Measurements from ENCODE around the gene VPS35L.
"Not testable (repeated sequence)": the region's sequence is repeated elsewhere in the genome, so short reads cannot be mapped to it uniquely, and the experiment has no call there.

VPS35L gene

DNA sequence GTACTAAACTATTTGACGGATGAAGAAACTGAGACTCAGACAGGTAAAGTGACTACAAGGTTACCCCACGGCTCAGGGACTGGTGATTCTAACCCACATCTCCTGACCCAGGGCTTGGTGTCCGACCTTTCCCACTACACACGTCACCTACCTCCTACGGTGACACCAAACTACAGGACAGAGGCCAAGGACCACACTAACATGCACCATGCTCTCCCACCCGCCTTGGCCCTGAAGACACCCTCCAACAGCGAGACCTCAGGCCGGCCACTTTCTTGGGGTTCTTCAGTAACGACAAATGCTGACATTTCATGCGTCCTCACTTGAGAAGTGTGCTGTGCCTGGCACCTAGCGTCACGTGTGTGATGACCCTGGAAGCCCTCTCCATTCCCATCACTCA is 156.1 kb downstream of the VPS35L start:
- Histone ChIP-seq H3K9ac (ENCODE audit: low read depth, low read length) (no peak overlapping the region), H3K4me3 (ENCODE audit: low read depth, low read length) (no peak overlapping the region), H3K9me3 (ENCODE audit: control insufficient read depth, insufficient read depth, low read length) (no peaks in the 10 kb centered on the region), H3K4me1 (ENCODE audit: control insufficient read depth, insufficient read depth, low read length) (peaks cover 32% of the 10 kb centered on the region), H3K36me3 (ENCODE audit: control insufficient read depth, insufficient read depth, low read length) (peaks cover 59% of the 10 kb centered on the region), H3K27me3 (ENCODE audit: control insufficient read depth, insufficient read depth, low read length) (no peaks in the 10 kb centered on the region)

DNA sequence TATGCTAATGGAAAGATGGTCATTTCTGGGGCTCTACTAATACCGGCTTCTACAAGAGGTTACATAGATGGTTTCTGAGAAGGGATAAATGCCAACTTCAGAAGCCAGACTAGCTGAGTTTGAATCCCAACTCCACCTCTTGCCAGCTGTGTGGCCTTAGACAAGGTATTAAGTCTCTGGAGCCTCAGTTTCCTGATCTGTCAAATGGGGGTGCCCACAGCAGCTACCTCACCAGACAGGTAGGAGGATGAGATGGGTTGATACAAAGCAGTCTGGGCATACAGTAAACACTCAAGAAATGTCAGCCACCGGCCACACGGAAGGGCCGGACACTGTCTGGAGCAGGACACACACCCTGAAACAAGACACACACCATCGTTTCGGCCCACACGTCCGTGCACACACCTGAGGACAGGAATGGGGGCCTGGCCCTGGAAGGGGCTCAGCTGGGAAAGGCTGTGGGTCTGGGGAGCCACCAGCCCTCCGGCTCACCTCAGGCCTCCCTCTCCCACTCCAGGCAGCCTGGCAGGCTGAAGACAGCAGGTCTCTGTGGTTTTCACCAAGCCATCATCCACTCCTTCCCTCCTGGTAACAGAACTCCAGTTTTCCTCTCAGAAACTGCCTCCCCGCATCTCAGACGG is 157.0 kb downstream of the VPS35L start:
- Histone ChIP-seq H3K4me3 (ENCODE audit: low read depth, low read length) (no peak overlapping the region), H3K36me3 (ENCODE audit: control insufficient read depth, insufficient read depth, low read length) (peaks cover 57% of the 10 kb centered on the region), H3K9ac (ENCODE audit: low read depth, low read length) (no peak overlapping the region), H3K4me1 (ENCODE audit: control insufficient read depth, insufficient read depth, low read length) (peaks cover 30% of the 10 kb centered on the region), H3K9me3 (ENCODE audit: control insufficient read depth, insufficient read depth, low read length) (no peaks in the 10 kb centered on the region), H3K27me3 (ENCODE audit: control insufficient read depth, insufficient read depth, low read length) (no peaks in the 10 kb centered on the region)

- H3K36me3 ChIP-seq (ENCODE audit: control insufficient read depth, insufficient read depth, low read length), result peaks cover 49% of the 10 kb centered on the region
Observed at GRCh38 chr16:19713697-19714096, 158.2 kb downstream of the VPS35L start.

GRCh38 chr16:19715566-19715965 is 160.1 kb downstream of the VPS35L start:
- H3K9ac ChIP-seq (ENCODE audit: low read depth, low read length), result no peak overlapping the region
- peaks cover 36% of the 10 kb centered on the region for H3K36me3 ChIP-seq (ENCODE audit: control insufficient read depth, insufficient read depth, low read length)
- peaks cover 23% of the 10 kb centered on the region for H3K4me1 ChIP-seq (ENCODE audit: control insufficient read depth, insufficient read depth, low read length)
- no peak overlapping the region for H3K4me3 ChIP-seq (ENCODE audit: low read depth, low read length)
- H3K27me3 ChIP-seq (ENCODE audit: control insufficient read depth, insufficient read depth, low read length), result no peaks in the 10 kb centered on the region
- no peaks in the 10 kb centered on the region for H3K9me3 ChIP-seq (ENCODE audit: control insufficient read depth, insufficient read depth, low read length)

More at GRCh38 chr16:19713697-19714096, 158.2 kb downstream of the VPS35L start:
- Histone ChIP-seq H3K4me3 (ENCODE audit: low read depth, low read length) (no peak overlapping the region), H3K27me3 (ENCODE audit: control insufficient read depth, insufficient read depth, low read length) (no peaks in the 10 kb centered on the region), H3K9ac (ENCODE audit: low read depth, low read length) (no peak overlapping the region), H3K4me1 (ENCODE audit: control insufficient read depth, insufficient read depth, low read length) (peaks cover 23% of the 10 kb centered on the region), H3K9me3 (ENCODE audit: control insufficient read depth, insufficient read depth, low read length) (no peaks in the 10 kb centered on the region)

DNA sequence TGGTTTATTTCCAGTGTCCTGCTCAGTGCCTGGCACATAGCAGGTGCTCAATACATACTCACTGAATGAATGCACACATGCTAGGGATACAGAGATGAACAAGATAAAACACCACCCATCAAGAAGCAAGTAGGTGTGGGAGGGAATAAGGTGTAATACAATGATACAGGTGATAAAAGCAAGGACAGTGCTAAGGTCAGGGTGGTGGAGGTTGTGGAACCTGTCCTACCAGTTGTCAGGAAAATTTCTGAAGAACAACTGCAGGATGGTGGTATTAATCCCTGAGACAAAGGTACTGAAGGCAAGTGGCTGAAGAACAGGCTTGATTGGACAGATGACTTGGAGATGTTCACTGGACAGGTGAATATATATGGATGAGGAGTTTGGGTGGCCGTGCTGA is 160.7 kb downstream of the VPS35L start:
- Histone ChIP-seq H3K27me3 (ENCODE audit: control insufficient read depth, insufficient read depth, low read length) (no peaks in the 10 kb centered on the region), H3K4me1 (ENCODE audit: control insufficient read depth, insufficient read depth, low read length) (peaks cover 23% of the 10 kb centered on the region), H3K4me3 (ENCODE audit: low read depth, low read length) (peak overlapping the region; percentile 75), H3K9me3 (ENCODE audit: control insufficient read depth, insufficient read depth, low read length) (no peaks in the 10 kb centered on the region), H3K36me3 (ENCODE audit: control insufficient read depth, insufficient read depth, low read length) (peaks cover 33% of the 10 kb centered on the region), H3K9ac (ENCODE audit: low read depth, low read length) (no peak overlapping the region)

GRCh38 chr16:19716728-19717127 is 161.2 kb downstream of the VPS35L start:
- H3K9me3 ChIP-seq (ENCODE audit: control insufficient read depth, insufficient read depth, low read length); H3K9ac ChIP-seq (ENCODE audit: low read depth, low read length); H3K27me3 ChIP-seq (ENCODE audit: control insufficient read depth, insufficient read depth, low read length): not testable (repeated sequence)
- peak overlapping the region; percentile 75 for H3K4me3 ChIP-seq (ENCODE audit: low read depth, low read length)
- H3K36me3 ChIP-seq (ENCODE audit: control insufficient read depth, insufficient read depth, low read length), result peaks cover 28% of the 10 kb centered on the region
- peaks cover 18% of the 10 kb centered on the region for H3K4me1 ChIP-seq (ENCODE audit: control insufficient read depth, insufficient read depth, low read length)

DNA sequence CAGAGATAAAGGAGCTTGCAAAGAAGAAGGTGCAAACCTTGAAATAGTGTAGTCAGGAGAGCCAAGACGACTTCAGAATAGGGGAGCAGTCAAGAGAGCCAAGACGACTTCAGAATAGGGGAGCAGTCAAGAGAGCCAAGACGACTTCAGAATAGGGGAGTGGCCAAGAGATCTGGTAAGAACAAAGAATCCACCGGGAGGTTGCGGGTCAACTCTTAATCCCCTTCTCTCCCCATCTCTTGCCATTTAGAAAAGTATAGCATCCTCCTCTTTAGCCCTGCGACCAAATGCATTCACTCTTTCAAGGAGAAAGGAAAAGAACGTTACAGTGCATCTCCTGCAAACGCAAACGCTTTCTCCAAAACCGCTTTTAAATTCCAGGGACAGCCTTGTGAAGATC is 161.8 kb downstream of the VPS35L start:
- Histone ChIP-seq H3K4me3 (ENCODE audit: low read depth, low read length) (peak overlapping the region; percentile 75), H3K27me3 (ENCODE audit: control insufficient read depth, insufficient read depth, low read length) (no peaks in the 10 kb centered on the region), H3K9me3 (ENCODE audit: control insufficient read depth, insufficient read depth, low read length) (no peaks in the 10 kb centered on the region), H3K36me3 (ENCODE audit: control insufficient read depth, insufficient read depth, low read length) (peaks cover 24% of the 10 kb centered on the region), H3K4me1 (ENCODE audit: control insufficient read depth, insufficient read depth, low read length) (peaks cover 12% of the 10 kb centered on the region), H3K9ac (ENCODE audit: low read depth, low read length) (peak overlapping the region; percentile 96)

- Histone ChIP-seq H3K4me3 (ENCODE audit: low read depth, low read length) (peak within 1 kb of the TSS; percentile 75), H3K4me1 (ENCODE audit: control insufficient read depth, insufficient read depth, low read length) (peaks cover 9% of the 10 kb centered on the region), H3K9ac (ENCODE audit: low read depth, low read length) (peak within 1 kb of the TSS; percentile 96), H3K9me3 (ENCODE audit: control insufficient read depth, insufficient read depth, low read length) (no peaks in the 10 kb centered on the region), H3K27me3 (ENCODE audit: control insufficient read depth, insufficient read depth, low read length) (no peaks in the 10 kb centered on the region), H3K36me3 (ENCODE audit: control insufficient read depth, insufficient read depth, low read length) (peaks cover 18% of the 10 kb centered on the region)
Observed at GRCh38 chr16:19717741-19718623, 162.5 kb downstream of the VPS35L start, which contains the start of the genes IQCK and KNOP1. Gene IQCK, plus strand, starts transcription at chr16:19718271. Its CDS starts 36 bp downstream, at chr16:19718307. Gene KNOP1, minus strand, starts transcription at chr16:19718227. Its CDS starts 3,192 bp downstream, at chr16:19715035.

- Histone ChIP-seq H3K4me1 (ENCODE audit: control insufficient read depth, insufficient read depth, low read length) (peaks cover 13% of the 10 kb centered on the region), H3K4me3 (ENCODE audit: low read depth, low read length) (peak overlapping the region; percentile 75), H3K9me3 (ENCODE audit: control insufficient read depth, insufficient read depth, low read length) (no peaks in the 10 kb centered on the region), H3K27me3 (ENCODE audit: control insufficient read depth, insufficient read depth, low read length) (no peaks in the 10 kb centered on the region), H3K36me3 (ENCODE audit: control insufficient read depth, insufficient read depth, low read length) (peaks cover 15% of the 10 kb centered on the region), H3K9ac (ENCODE audit: low read depth, low read length) (peak overlapping the region; percentile 77)
Observed at GRCh38 chr16:19718624-19718965, 163.1 kb downstream of the VPS35L start.

DNA sequence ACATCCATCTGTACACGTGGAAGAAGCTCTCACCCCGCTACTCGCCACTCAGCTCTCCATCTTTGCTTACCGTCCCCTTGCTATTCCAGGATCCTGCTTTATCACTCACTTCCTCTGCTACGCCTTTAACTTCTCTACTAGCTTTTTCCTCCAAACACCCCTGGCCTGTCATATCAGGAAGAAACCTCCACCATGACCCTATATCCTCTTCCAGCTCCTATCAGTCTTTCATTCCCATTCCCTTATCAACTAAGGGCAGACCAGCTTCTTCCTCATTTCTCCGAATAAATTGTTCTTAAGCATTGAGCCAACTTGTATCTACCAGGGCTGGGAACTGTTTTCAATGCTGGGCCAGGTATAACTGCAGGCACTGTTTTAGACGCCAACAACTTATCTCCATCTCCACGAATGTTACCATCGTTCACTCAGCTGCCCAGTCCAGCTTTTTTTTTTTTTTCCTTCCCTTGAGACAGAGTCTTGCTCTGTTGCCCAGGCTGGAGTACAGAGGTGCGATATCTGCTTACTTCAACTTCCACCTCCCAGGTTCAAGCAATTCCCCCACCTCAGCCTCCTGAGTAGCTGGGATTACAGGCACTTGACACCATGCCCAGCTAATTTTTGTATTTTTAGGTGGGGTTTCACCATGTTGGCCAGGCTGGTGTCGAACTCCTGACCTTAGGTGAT is 166.9 kb downstream of the VPS35L start:
- no peaks in the 10 kb centered on the region for H3K9me3 ChIP-seq (ENCODE audit: control insufficient read depth, insufficient read depth, low read length)
- no peak overlapping the region for H3K9ac ChIP-seq (ENCODE audit: low read depth, low read length)

GRCh38 chr16:19722981-19723380 is 167.5 kb downstream of the VPS35L start:
- Histone ChIP-seq H3K9ac (ENCODE audit: low read depth, low read length) (no peak overlapping the region), H3K4me1 (ENCODE audit: control insufficient read depth, insufficient read depth, low read length) (peaks cover 4% of the 10 kb centered on the region), H3K36me3 (ENCODE audit: control insufficient read depth, insufficient read depth, low read length) (no peaks in the 10 kb centered on the region)

More for the DNA sequence above, 166.9 kb downstream of the VPS35L start:
- Histone ChIP-seq H3K27me3 (ENCODE audit: control insufficient read depth, insufficient read depth, low read length) (no peaks in the 10 kb centered on the region), H3K4me3 (ENCODE audit: low read depth, low read length) (no peak overlapping the region), H3K36me3 (ENCODE audit: control insufficient read depth, insufficient read depth, low read length) (no peaks in the 10 kb centered on the region), H3K4me1 (ENCODE audit: control insufficient read depth, insufficient read depth, low read length) (peaks cover 4% of the 10 kb centered on the region)

More at GRCh38 chr16:19722981-19723380, 167.5 kb downstream of the VPS35L start:
- Histone ChIP-seq H3K4me3 (ENCODE audit: low read depth, low read length) (no peak overlapping the region), H3K27me3 (ENCODE audit: control insufficient read depth, insufficient read depth, low read length) (no peaks in the 10 kb centered on the region), H3K9me3 (ENCODE audit: control insufficient read depth, insufficient read depth, low read length) (no peaks in the 10 kb centered on the region)
